Sigmoid colon (tissue), 7 donors: ENCODE results near the gene PCDHA6. TPM values are rescaled to one million over a fixed set of nuclear protein-coding genes. Genes with fewer than 3 reads are reported as not detected.
"Not testable (repeated sequence)": the region's sequence is repeated elsewhere in the genome, so short reads cannot be mapped to it uniquely, and the experiment has no call there.

Experiments
- DNase-seq: peaks from one replicate; pipeline ENCODE4 v3.0.0-alpha.2; 2019
- H3K27ac ChIP-seq, 4 donors: fragments of 200-600 bp; sonication (generic); one replicate each; pipeline ENCODE4 v1.5.1; 2016 to 2019; ENCODE audit warnings: mild to moderate bottlenecking in 1 of 4
- H3K27me3 ChIP-seq, 3 donors: fragments of 200-600 bp; sonication (generic); one replicate each; pipeline ENCODE4 v1.5.1; 2019; ENCODE audit warnings: mild to moderate bottlenecking in 1 of 3
- H3K36me3 ChIP-seq, 4 donors: fragments of 200-600 bp; sonication (generic); one replicate each; pipeline ENCODE4 v1.5.1; 2016 to 2019
- H3K4me1 ChIP-seq, 4 donors: fragments of 200-600 bp; sonication (generic); one replicate each; pipeline ENCODE4 v1.5.1; 2017 to 2019
- H3K4me3 ChIP-seq, 4 donors: fragments of 200-600 bp; sonication (generic); one replicate each; pipeline ENCODE4 v1.5.1; 2017 to 2019; ENCODE audit warnings: mild to moderate bottlenecking in 2 of 4, moderate library complexity in 1 of 4
- H3K9me3 ChIP-seq, 4 donors: fragments of 200-600 bp in 3 of 4; sonication (generic) in 3 of 4; one replicate each; pipeline versions ENCODE4 v1.5.1 to v1.6.1; 2013 to 2019
- CTCF ChIP-seq, 4 experiments: fragments of 450-650 bp in 3 of 4; fragments of 200-600 bp in 1 of 4; IDR thresholded peaks; one replicate each; pipeline ENCODE4 v1.5.1; 2016 to 2019; ENCODE audit warnings: antibody characterized with exemption in 4 of 4, mild to moderate bottlenecking in 3 of 4, moderate library complexity in 2 of 4
- EP300 ChIP-seq, 4 donors: sonication (generic); formaldehyde crosslinking; IDR thresholded peaks; one replicate each; pipeline ENCODE4 v1.6.1; 2017; ENCODE audit warnings: antibody characterized with exemption in 4 of 4
- POLR2A ChIP-seq, 2 donors: fragments of 450-650 bp; IDR thresholded peaks; one replicate each; pipeline ENCODE4 v1.6.1; 2016; ENCODE audit warnings: antibody characterized with exemption in 2 of 2, mild to moderate bottlenecking in 2 of 2, moderate library complexity in 2 of 2
- POLR2AphosphoS5 ChIP-seq, 4 donors: sonication (generic); formaldehyde crosslinking; IDR thresholded peaks; one replicate each; pipeline ENCODE4 v1.6.1; 2017; ENCODE audit warnings: antibody characterized with exemption in 4 of 4
- WGBS, 2 donors: extraction: QIAGEN DNeasy Blood & Tissue Kit; methylation state at CpG; one replicate each; pipeline ENCODE4 v1.1.7; 2013; 5-methylcytosine and 5-hydroxymethylcytosine counted together
- intact Hi-C: fragments of 100-400 bp; cut with DNase I; formaldehyde crosslinking; loops from one replicate; pipeline ENCODE4 v1.15.1; 2023
- polyA plus RNA-seq, 3 donors: library from polyadenylated mRNA; stranded (reverse); fragments of 200-250 nt; gene quantifications; one replicate each; pipeline ENCODE4 v1.2.3, GENCODE V29; 2013
- total RNA-seq, 4 donors: library from RNA; depleted of rRNA; stranded (reverse); fragments of >200 nt; gene quantifications; one replicate each; pipeline ENCODE4 v1.1.0, GENCODE V29; 2016
- donor health status: healthy with polysubstance abuse.
- donor health status: Bipolar disorder and iron deficiency.
- donor health status: healthy.

PCDHA6 gene
- total and polyA plus RNA-seq, 7 donors = 0.16 to 2.2 (median 0.71) TPM; not detected in 2

- WGBS, 2 donors = 22 to 47% methylated on average over 2 of the region's 2 CpGs
Observed at GRCh38 chr5:140791089-140791488, 36.7 kb upstream of the PCDHA6 start.

GRCh38 chr5:140794595-140795258 lies 33.0 kb upstream of the PCDHA6 start, which contains the start of gene PCDHA2:
Gene PCDHA2, plus strand, starts transcription at chr5:140794852.
- H3K27me3 ChIP-seq = peaks cover 0 to 74% (median 0%) of the 10 kb centered on the region in 3 donors
- intact Hi-C loops = no loop called here
- peaks cover 0 to 34% (median 25%) of the 10 kb centered on the region in 4 donors for H3K9me3 ChIP-seq
- WGBS, 2 donors = 28 to 48% methylated on average over 27 of the region's 27 CpGs
- H3K27ac ChIP-seq = no peak within 1 kb of the TSS
- no peaks in the 10 kb centered on the region for H3K4me1 ChIP-seq
- DNase-seq = no peak
- H3K4me3 ChIP-seq = peak within 1 kb of the TSS in 3 of 4 donors; percentile 16 to 28 (median 25)
- no peak for TF ChIP-seq EP300 (IDR thresholded peaks at IDR 0.05)
- H3K36me3 ChIP-seq = no peaks in the 10 kb centered on the region

More at GRCh38 chr5:140791089-140791488, 36.7 kb upstream of the PCDHA6 start:
- Histone ChIP-seq H3K4me1 (no peaks in the 10 kb centered on the region), H3K27ac (no peak overlapping the region), H3K27me3 (peaks cover 0 to 80% (median 14%) of the 10 kb centered on the region in 3 donors), H3K4me3 (no peak overlapping the region), H3K36me3 (no peaks in the 10 kb centered on the region), H3K9me3 (peaks cover 11 to 49% (median 40%) of the 10 kb centered on the region in 4 donors)
- no peak for TF ChIP-seq EP300 (IDR thresholded peaks at IDR 0.05)
- TF ChIP-seq CTCF (IDR thresholded peaks at IDR 0.05) = no peak
- TF ChIP-seq POLR2AphosphoS5 (IDR thresholded peaks at IDR 0.05) = no peak
- TF ChIP-seq POLR2A (IDR thresholded peaks at IDR 0.05) = no peak
- intact Hi-C loops = no loop called here
- DNase-seq = no peak

- Histone ChIP-seq H3K27ac (no peak overlapping the region), H3K9me3 (peaks cover 0 to 31% (median 25%) of the 10 kb centered on the region in 4 donors), H3K4me3 (peak overlapping the region in 3 of 4 donors; percentile 16 to 28 (median 25)), H3K4me1 (no peaks in the 10 kb centered on the region), H3K36me3 (no peaks in the 10 kb centered on the region), H3K27me3 (peaks cover 0 to 70% (median 0%) of the 10 kb centered on the region in 3 donors)
- DNase-seq = no peak
- intact Hi-C loops = no loop called here
- TF ChIP-seq CTCF (IDR thresholded peaks at IDR 0.05) = no peak
- TF ChIP-seq EP300 (IDR thresholded peaks at IDR 0.05) = no peak
- TF ChIP-seq POLR2A (IDR thresholded peaks at IDR 0.05) = no peak
- TF ChIP-seq POLR2AphosphoS5 (IDR thresholded peaks at IDR 0.05) = no peak
- 26 to 47% methylated on average over 15 of the region's 15 CpGs for WGBS, 2 donors
Observed at GRCh38 chr5:140795259-140795641, 32.5 kb upstream of the PCDHA6 start.

GRCh38 chr5:140796072-140796717 lies 31.6 kb upstream of the PCDHA6 start:
- H3K36me3 ChIP-seq, H3K27ac ChIP-seq, H3K4me1 ChIP-seq, H3K4me3 ChIP-seq, intact Hi-C loops, DNase-seq: not testable (repeated sequence)
- Histone ChIP-seq H3K9me3 (peaks cover 0 to 31% (median 27%) of the 10 kb centered on the region in 4 donors), H3K27me3 (peaks cover 0 to 72% (median 0%) of the 10 kb centered on the region in 3 donors)
- WGBS, 2 donors = 65 to 80% methylated on average over 72 of the region's 72 CpGs

GRCh38 chr5:140796718-140797095 lies 31.1 kb upstream of the PCDHA6 start:
- Histone ChIP-seq H3K4me3 (no peak overlapping the region), H3K4me1 (no peaks in the 10 kb centered on the region), H3K9me3 (peaks cover 0 to 31% (median 29%) of the 10 kb centered on the region in 4 donors), H3K27me3 (peaks cover 0 to 77% (median 0%) of the 10 kb centered on the region in 3 donors), H3K36me3 (no peaks in the 10 kb centered on the region), H3K27ac (no peak overlapping the region)
- TF ChIP-seq POLR2AphosphoS5 (IDR thresholded peaks at IDR 0.05) (no peak), EP300 (IDR thresholded peaks at IDR 0.05) (no peak), POLR2A (IDR thresholded peaks at IDR 0.05) (no peak), CTCF (IDR thresholded peaks at IDR 0.05) (no peak)
- 65 to 82% methylated on average over 39 of the region's 39 CpGs for WGBS, 2 donors
- intact Hi-C loops = no loop called here
- no peak for DNase-seq
